Peyer's patch (tissue), 4 donors: ENCODE data around the gene CISH. TPM values are rescaled to one million over a fixed set of nuclear protein-coding genes. Genes with fewer than 3 reads are reported as not detected.

Source experiments
- DNase-seq, 3 donors: peaks; one replicate each; pipeline ENCODE4 v3.0.0-alpha.2; 2017 to 2019
- H3K27ac ChIP-seq, 4 donors: fragments of 200-600 bp; sonication (generic); one replicate each; pipeline ENCODE4 v1.5.1; 2016 to 2019
- H3K27me3 ChIP-seq, 2 donors: fragments of 200-600 bp; sonication (generic); one replicate each; pipeline ENCODE4 v1.5.1; 2019
- H3K36me3 ChIP-seq, 3 donors: fragments of 200-600 bp; sonication (generic); one replicate each; pipeline ENCODE4 v1.5.1; 2016 to 2019
- H3K4me1 ChIP-seq, 4 donors: fragments of 200-600 bp; sonication (generic); one replicate each; pipeline ENCODE4 v1.5.1; 2016 to 2019
- H3K4me3 ChIP-seq, 4 donors: fragments of 200-600 bp; sonication (generic); 1 replicate in 3 of 4; 2 replicates in 1 of 4; pipeline ENCODE4 v1.5.1; 2016 to 2019; ENCODE audit warnings: mild to moderate bottlenecking in 1 of 4
- H3K9me3 ChIP-seq, 4 donors: fragments of 200-600 bp; sonication (generic); one replicate each; pipeline ENCODE4 v1.5.1; 2016 to 2019; ENCODE audit warnings: mild to moderate bottlenecking in 1 of 4
- CTCF ChIP-seq, 6 experiments: fragments of 450-650 bp in 4 of 6; fragments of 200-600 bp in 2 of 6; sonication (generic) in 1 of 6; IDR thresholded peaks; one replicate each; pipeline ENCODE4 v1.5.1; 2017 to 2019; ENCODE audit warnings: antibody characterized with exemption in 6 of 6, mild to moderate bottlenecking in 3 of 6, moderate library complexity in 1 of 6
- POLR2A ChIP-seq, 2 donors: fragments of 450-650 bp; IDR thresholded peaks; one replicate each; pipeline ENCODE4 v1.5.1; 2017; ENCODE audit warnings: antibody characterized with exemption in 2 of 2, mild to moderate bottlenecking in 2 of 2, moderate library complexity in 2 of 2
- total RNA-seq, 4 donors: library from RNA; depleted of rRNA; stranded (reverse); fragments of >200 nt; gene quantifications; one replicate each; pipeline ENCODE4 v1.1.0, GENCODE V29; 2016

Gene CISH
- total RNA-seq, 4 donors from 2014 or later, result 9.7 to 13.5 (median 10.9) TPM

GRCh38 chr3:50557106-50557505 lies 54.5 kb downstream of the CISH start:
- H3K9me3 ChIP-seq, result no peaks in the 10 kb centered on the region
- no peak overlapping the region for H3K27ac ChIP-seq
- DNase-seq, result no peak
- no peaks in the 10 kb centered on the region for H3K27me3 ChIP-seq
- H3K4me1 ChIP-seq, result no peaks in the 10 kb centered on the region
- TF ChIP-seq CTCF (IDR thresholded peaks at IDR 0.05) (no peak), POLR2A (IDR thresholded peaks at IDR 0.05) (no peak)
- no peak overlapping the region for H3K4me3 ChIP-seq
- H3K36me3 ChIP-seq, result no peaks in the 10 kb centered on the region

Other genes starting within 250 kb of the CISH start
- 1 to 10 TPM in 3 of 4 donors, under 1 TPM in 1; 0.88 to 5.8 (median 1.2) TPM for gene CACNA2D2, start 108.1 kb downstream of the CISH start, total RNA-seq
- 10 to 100 TPM in 1 of 4 donors, 1 to 10 TPM in 2, not detected in 1; 1.1 to 26.4 (median 3.2) TPM for gene C3orf18, start 44.0 kb downstream of the CISH start, total RNA-seq
- gene HEMK1, start 42.3 kb downstream of the CISH start, total RNA-seq, result 10 to 100 TPM in 3 of 4 donors, 1 to 10 TPM in 1; 8.6 to 15.3 (median 12.5) TPM
- 10 to 100 TPM; 25.6 to 44.0 (median 30.0) TPM for gene MAPKAPK3, start 5.4 kb upstream of the CISH start, total RNA-seq
- under 1 TPM in 3 of 4 donors, not detected in 1; 0.28 to 0.83 (median 0.40) TPM for gene DOCK3, start 63.2 kb upstream of the CISH start, total RNA-seq